GM13976 (cell line): ENCODE results near the gene MYMX.

ENCODE experiments used
- DNase-seq: peaks from one replicate; pipeline ENCODE4 v3.0.0; 2012; ENCODE audit warnings: low spot score
- CTCF ChIP-seq: IDR thresholded peaks from 2 replicates; pipeline ENCODE4 v1.5.1; 2012; ENCODE audit warnings: borderline replicate concordance, mild to moderate bottlenecking; ENCODE audit not compliant: insufficient read depth; ENCODE audit errors: extremely low read depth, missing control alignments, control extremely low read depth
- in situ Hi-C: fragments of 300-500 bp; cut with MboI; formaldehyde crosslinking; loops from one replicate; pipeline ENCODE4 v1.12.0; 2022; ENCODE audit warnings: low sequenced_read_pairs, mixed read lengths, inconsistent platforms; ENCODE audit not compliant: unreplicated experiment

MYMX gene

GRCh38 chr6:44198684-44199083 is 18.0 kb upstream of the MYMX start:
- in situ Hi-C loops: no loop called here
- TF ChIP-seq CTCF: no peak

GRCh38 chr6:44199883-44200282 is 16.8 kb upstream of the MYMX start:
- in situ Hi-C loops: no loop called here
- no peak for TF ChIP-seq CTCF
- no peak for DNase-seq

More at GRCh38 chr6:44198684-44199083, 18.0 kb upstream of the MYMX start:
- no peak for DNase-seq

GRCh38 chr6:44201200-44201599 is 15.5 kb upstream of the MYMX start:
- DNase-seq: no peak
- TF ChIP-seq CTCF: no peak
- in situ Hi-C loops: no loop called here

- in situ Hi-C loops: no loop called here
- TF ChIP-seq CTCF: no peak
- DNase-seq: no peak
These were observed 15.0 kb upstream of the MYMX start for GRCh38 chr6:44201638-44202303.

- in situ Hi-C loops: no loop called here
These were observed 14.3 kb upstream of the MYMX start for GRCh38 chr6:44202332-44202971.

More at GRCh38 chr6:44202332-44202971, 14.3 kb upstream of the MYMX start:
- no peak for DNase-seq
- no peak for TF ChIP-seq CTCF
